ENCODE data around the gene UGT2B7.
"Not testable (repeated sequence)": the region's sequence is repeated elsewhere in the genome, so short reads cannot be mapped to it uniquely, and the experiment has no call there.

UGT2B7 gene

DNA sequence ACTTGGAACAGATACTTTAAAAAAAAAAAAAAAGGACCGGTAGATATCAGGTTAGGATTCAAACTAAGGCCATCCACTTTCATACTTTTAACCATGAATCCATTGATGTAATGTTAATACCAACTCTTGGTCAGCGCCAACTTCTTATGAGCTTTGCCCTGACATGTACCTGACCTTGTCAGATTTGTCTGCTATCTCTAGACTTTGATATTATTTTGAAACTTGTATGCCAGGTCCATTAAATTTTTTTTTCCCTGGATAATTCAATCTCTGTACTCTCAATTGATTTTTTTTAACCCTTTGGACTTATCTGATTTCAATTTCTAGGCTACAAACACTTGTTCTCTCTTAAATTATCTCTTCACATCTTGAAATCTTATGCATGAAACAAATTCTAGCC lies 27.2 kb upstream of the UGT2B7 start:
- ATAC-seq (no peak), DNase-seq (no peak)
- Mint-ChIP-seq H3K9me3 (no peaks in the 10 kb centered on the region), H3K27me3 (no peaks in the 10 kb centered on the region), H3K27ac (peak overlapping the region in 1 of 2 donors; percentile 69), H3K4me3 (no peak overlapping the region), H3K4me1 (no peaks in the 10 kb centered on the region)

DNA sequence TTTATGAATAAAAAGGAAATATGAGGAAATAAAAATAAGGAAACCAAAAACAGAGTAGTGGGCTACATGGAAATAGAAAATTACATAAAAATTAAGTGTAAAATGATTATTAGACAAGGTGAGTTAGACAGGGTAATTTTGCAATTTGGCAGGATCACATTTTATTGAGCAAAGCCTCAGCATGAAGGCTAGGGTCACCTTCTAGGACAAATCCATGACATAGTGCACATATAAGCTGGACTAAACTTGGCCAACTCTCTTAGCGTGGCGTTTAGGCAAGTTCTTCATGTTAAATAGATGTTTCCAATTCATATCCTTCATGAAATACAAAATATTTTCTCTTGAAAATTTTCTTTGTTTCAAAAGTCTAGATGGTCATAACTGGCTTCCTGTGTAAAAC lies 25.7 kb upstream of the UGT2B7 start:
- Mint-ChIP-seq H3K27ac (no peak overlapping the region), H3K4me1 (no peaks in the 10 kb centered on the region), H3K9me3 (no peaks in the 10 kb centered on the region), H3K27me3 (no peaks in the 10 kb centered on the region), H3K4me3 (no peak overlapping the region)
- no peak for ATAC-seq
- DNase-seq, result no peak

DNA sequence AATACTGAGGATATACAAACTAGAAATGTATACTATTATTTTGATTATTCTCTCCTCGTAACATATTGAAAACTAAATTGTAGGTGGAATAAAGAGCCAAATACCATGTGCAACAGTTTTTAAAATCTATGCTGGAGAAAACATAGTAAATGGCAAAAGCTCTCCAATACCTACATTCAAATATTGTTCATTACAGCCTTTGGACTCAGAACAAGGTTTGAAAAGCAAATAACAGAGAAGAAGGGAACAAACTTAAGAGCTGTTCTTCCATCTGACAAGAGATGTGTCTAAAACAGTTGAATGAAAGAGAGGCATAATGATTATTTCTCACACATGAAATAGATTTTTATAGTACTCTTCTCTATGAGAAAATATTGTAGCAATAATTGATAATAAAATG lies 25.0 kb upstream of the UGT2B7 start:
- no peak for ATAC-seq
- H3K4me3 Mint-ChIP-seq, result no peak overlapping the region

DNA sequence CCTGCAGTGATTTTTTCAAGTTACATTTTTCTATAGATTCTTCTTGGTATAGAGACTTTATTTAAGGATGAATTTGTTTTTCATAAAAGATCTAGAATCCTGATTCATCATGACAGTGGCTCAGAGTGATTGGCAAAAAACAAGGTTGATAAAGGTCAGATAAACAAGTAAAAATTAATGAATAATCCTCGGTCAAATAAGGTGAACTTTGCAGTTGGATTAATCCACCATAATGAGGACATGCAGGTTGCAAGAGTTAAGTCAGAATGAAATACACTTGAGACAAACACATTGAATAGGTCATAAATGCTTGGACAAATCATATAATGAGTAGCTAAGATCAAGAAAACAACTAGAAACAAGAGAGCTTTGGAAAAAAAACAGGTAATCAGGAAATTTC lies 22.9 kb upstream of the UGT2B7 start:
- no peak overlapping the region for H3K27ac Mint-ChIP-seq
- DNase-seq (no peak), ATAC-seq (no peak)
- H3K4me1 Mint-ChIP-seq, result no peaks in the 10 kb centered on the region
- H3K4me3 Mint-ChIP-seq, result no peak overlapping the region
- peaks cover 0 to 3% of the 10 kb centered on the region in 2 donors for H3K9me3 Mint-ChIP-seq
- H3K27me3 Mint-ChIP-seq, result no peaks in the 10 kb centered on the region

More for the DNA sequence above, 25.0 kb upstream of the UGT2B7 start:
- H3K4me1 Mint-ChIP-seq, result no peaks in the 10 kb centered on the region
- no peak for DNase-seq
- H3K27ac Mint-ChIP-seq, result no peak overlapping the region
- H3K27me3 Mint-ChIP-seq, result no peaks in the 10 kb centered on the region
- H3K9me3 Mint-ChIP-seq, result no peaks in the 10 kb centered on the region

DNA sequence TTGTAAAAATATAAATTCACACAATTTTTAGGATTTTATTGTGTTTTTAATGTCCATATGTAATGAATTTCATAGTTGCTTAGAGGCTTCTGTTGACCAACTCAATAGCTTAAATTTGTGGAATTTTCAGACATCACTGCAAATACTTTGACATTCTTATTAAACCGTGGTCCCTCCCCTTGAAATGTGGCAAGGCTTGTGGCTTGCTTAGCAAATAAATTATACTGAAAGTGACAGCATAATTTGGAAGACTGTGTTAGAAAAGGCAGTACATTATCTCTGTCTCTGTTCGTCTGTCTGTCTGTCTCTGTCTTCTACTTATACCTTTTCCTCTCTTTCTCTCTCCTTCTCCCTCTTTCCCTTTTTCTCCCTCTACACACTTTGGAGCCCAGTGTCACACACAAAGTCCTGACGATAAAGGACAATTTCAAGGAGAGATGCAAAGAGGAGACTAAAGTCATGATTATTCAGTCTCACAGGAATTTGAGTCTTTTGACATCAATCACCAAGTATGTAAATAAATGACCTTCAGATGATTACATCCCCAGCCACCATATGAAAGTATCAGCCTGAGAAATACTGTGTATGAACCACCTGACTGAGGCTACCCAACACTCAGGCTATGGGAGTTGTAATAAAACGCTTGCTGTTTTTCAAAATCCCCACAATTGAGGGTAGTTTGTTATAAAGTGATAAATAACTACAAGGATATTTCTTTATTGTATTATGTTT lies 21.0 kb upstream of the UGT2B7 start:
- ATAC-seq (no peak), DNase-seq (no peak)
- Mint-ChIP-seq H3K4me1 (no peaks in the 10 kb centered on the region), H3K27me3 (no peaks in the 10 kb centered on the region), H3K27ac (no peak overlapping the region), H3K9me3 (peaks cover 0 to 7% of the 10 kb centered on the region in 2 donors), H3K4me3 (no peak overlapping the region)

DNA sequence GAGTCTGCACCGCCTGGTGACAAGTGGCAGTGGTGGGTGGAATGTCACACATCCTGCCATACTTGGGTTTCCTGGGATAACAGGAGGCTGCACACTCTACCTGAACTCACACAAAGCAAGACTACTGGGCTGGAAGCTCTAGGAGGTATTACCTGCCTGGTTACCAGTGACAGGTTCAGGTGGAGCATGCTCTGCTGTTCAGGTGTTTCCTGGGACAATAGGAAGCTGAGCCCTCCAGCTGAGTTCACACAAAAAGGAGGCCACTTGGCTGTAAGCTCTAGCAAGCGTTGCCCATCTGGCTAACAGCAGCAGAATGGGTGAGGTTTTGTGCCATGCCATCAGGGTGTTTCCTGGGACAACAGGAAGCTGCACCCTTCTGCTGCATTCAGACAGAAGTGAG lies 17.4 kb upstream of the UGT2B7 start:
- H3K4me1 Mint-ChIP-seq, result no peaks in the 10 kb centered on the region
- H3K27ac Mint-ChIP-seq, result no peak overlapping the region
- ATAC-seq (no peak), DNase-seq (no peak)
- no peak overlapping the region for H3K4me3 Mint-ChIP-seq
- H3K9me3 Mint-ChIP-seq, result peaks cover 0 to 7% of the 10 kb centered on the region in 2 donors
- H3K27me3 Mint-ChIP-seq, result no peaks in the 10 kb centered on the region

DNA sequence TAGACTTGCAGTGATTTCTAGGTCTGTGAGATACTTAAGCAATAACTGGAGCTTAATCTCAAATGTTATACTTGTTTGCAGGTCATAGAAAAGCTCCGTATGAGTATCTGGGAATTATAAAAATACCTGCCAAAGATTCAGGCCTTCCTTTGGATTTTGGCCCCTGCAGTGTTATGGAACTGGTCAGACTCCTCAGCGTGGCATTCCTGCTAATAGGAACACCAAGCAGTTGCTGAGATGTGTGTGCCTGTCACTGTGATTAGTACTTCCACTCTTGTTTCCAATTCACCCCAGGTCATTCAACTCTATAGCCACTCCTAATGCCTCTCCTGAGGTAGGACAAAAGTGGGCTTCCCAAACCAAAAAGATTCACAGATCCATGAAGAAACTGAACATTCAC lies 7.8 kb upstream of the UGT2B7 start:
- Mint-ChIP-seq H3K4me3 (no peak overlapping the region), H3K27me3 (no peaks in the 10 kb centered on the region), H3K27ac (no peak overlapping the region), H3K4me1 (no peaks in the 10 kb centered on the region), H3K9me3 (peaks cover 9 to 10% of the 10 kb centered on the region in 2 donors)
- no peak for DNase-seq
- no peak for ATAC-seq

DNA sequence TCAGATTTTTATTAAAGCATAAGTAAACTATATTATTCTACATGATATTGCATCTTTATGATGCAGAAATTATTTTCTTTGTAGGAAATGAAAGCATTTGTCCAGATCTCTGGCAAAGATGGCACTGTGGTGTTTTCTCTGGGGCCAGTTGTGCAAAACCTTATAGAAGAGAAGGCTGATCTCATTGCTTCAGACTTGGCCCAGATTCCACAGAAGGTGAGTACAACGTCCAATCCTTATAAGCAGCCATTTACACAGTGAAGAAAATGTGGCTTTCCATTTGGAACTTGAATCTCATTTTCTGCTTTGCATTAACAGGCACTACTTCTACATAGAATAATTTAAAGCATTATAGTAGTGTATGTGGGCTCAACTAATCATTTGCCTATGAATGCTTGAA lies 6.9 kb upstream of the UGT2B7 start:
- Mint-ChIP-seq H3K4me1 (no peaks in the 10 kb centered on the region), H3K27me3 (no peaks in the 10 kb centered on the region), H3K27ac (no peak overlapping the region), H3K4me3 (no peak overlapping the region), H3K9me3 (peaks cover 9 to 10% of the 10 kb centered on the region in 2 donors)
- ATAC-seq, result no peak
- no peak for DNase-seq

DNA sequence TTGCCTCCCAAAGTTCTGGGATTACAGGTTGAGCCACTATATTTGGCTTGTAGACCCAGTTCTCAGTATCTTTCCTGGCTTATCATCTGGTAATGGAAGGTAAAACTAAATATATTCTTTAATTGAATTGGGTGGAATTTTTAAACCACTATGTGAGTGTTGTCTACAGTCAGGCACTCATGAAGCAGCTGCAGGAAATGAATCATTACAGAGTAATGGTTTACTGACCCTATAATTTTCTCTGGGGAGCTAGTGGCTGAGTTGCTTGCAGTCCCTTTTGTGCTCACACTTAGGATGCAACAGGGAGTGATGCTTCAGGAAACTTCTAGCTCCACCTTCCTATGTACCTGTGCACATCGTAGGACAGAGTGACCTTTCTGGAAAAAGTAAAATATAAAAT lies 4.1 kb upstream of the UGT2B7 start:
- H3K27me3 Mint-ChIP-seq, result no peaks in the 10 kb centered on the region
- ATAC-seq (no peak), DNase-seq (no peak)
- no peaks in the 10 kb centered on the region for H3K4me1 Mint-ChIP-seq
- H3K4me3 Mint-ChIP-seq, result no peak overlapping the region
- no peak overlapping the region for H3K27ac Mint-ChIP-seq
- peaks cover 10% of the 10 kb centered on the region in 2 donors for H3K9me3 Mint-ChIP-seq

DNA sequence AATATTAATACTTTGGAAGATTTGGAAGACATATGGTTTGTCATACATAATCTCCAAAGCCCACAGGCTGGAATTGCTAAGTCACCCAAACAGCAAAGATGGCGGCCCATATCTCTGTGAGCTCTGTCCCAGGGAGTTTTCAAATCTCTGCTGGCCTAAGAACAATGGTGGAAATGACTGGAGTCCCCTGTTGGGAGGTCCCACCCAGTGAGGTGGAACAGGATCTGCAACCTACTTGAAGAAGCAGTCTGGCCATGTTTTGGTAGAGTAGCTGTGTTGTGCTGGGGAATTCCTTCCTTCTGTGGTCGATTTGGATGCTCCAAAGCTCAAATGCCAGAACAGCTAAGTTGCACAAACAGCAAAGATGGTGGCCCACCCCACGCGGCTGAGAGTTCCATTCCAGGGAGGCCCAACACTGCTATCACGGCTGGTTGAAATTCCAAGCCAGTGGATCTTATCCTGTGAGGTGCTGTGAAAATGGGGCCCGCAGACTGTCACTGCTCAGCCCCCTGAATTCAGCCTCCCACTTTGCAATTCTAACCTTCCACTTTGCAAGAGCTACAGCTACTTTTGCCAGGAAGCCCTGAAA lies 3.2 kb upstream of the UGT2B7 start:
- Mint-ChIP-seq H3K4me3 (no peak overlapping the region), H3K27me3 (no peaks in the 10 kb centered on the region), H3K9me3 (peaks cover 10% of the 10 kb centered on the region in 2 donors), H3K4me1 (no peaks in the 10 kb centered on the region), H3K27ac (no peak overlapping the region)
- ATAC-seq (no peak), DNase-seq (no peak)

DNA sequence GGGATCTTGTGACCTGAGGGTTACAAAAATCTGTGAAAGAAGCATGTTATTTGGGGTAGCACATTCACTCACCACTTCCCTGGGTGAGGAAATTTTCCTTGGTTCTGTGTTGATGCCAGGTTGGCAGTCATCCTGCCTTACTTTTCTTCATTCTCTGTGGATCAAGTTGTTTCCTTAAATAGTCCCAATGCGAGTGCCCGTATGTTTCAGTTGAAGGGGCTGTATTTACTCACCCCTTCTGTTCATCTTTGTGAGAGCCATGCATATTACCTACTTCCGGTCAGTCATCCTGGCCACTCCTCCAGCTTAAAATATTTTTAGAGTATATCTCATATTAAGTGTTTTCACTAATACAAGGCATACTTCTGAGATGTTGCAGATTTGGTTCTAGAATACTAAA lies 2.6 kb upstream of the UGT2B7 start:
- H3K4me1 Mint-ChIP-seq, result no peaks in the 10 kb centered on the region
- no peak overlapping the region for H3K27ac Mint-ChIP-seq
- H3K9me3 Mint-ChIP-seq, result peaks cover 6 to 9% of the 10 kb centered on the region in 2 donors
- no peak for DNase-seq
- H3K4me3 Mint-ChIP-seq, result no peak overlapping the region
- no peaks in the 10 kb centered on the region for H3K27me3 Mint-ChIP-seq
- ATAC-seq, result no peak

DNA sequence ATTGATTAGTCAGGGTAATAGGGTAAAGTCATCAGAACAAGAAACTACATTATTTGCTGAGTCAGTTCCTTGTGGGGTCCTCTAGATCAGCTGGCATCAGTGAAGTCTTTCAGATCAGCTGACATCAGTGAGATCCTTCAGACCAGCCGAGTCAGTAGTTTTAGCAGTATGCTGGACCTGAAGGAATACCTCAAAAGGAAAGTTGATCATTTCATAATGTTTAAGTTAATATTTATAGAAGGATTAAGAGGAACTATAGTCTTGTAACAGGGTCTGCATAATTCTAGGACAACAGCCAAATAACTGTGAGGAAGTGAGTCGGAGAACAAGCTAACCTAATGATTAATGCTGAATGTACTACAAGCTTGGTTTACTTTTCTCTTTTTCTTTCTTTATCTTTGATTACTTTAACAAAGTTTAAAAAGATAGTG lies 958 bp upstream of the UGT2B7 start:
- DNase-seq, result no peak
- H3K4me1 Mint-ChIP-seq, result no peaks in the 10 kb centered on the region
- no peak overlapping the region for H3K4me3 Mint-ChIP-seq
- H3K9me3 Mint-ChIP-seq, result peaks cover 0 to 5% of the 10 kb centered on the region in 2 donors
- no peak overlapping the region for H3K27ac Mint-ChIP-seq
- no peak for ATAC-seq
- H3K27me3 Mint-ChIP-seq, result no peaks in the 10 kb centered on the region

DNA sequence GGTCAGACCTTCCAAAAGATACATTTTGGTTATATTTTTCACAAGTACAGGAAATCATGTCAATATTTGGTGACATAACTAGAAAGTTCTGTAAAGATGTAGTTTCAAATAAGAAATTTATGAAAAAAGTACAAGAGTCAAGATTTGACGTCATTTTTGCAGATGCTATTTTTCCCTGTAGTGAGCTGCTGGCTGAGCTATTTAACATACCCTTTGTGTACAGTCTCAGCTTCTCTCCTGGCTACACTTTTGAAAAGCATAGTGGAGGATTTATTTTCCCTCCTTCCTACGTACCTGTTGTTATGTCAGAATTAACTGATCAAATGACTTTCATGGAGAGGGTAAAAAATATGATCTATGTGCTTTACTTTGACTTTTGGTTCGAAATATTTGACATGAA lies 536 bp downstream of the UGT2B7 start:
- DNase-seq (no peak), ATAC-seq (no peak)
- Mint-ChIP-seq H3K9me3 (peaks cover 0 to 5% of the 10 kb centered on the region in 2 donors), H3K4me1 (no peaks in the 10 kb centered on the region), H3K27me3 (no peaks in the 10 kb centered on the region), H3K27ac (no peak overlapping the region), H3K4me3 (no peak overlapping the region)

DNA sequence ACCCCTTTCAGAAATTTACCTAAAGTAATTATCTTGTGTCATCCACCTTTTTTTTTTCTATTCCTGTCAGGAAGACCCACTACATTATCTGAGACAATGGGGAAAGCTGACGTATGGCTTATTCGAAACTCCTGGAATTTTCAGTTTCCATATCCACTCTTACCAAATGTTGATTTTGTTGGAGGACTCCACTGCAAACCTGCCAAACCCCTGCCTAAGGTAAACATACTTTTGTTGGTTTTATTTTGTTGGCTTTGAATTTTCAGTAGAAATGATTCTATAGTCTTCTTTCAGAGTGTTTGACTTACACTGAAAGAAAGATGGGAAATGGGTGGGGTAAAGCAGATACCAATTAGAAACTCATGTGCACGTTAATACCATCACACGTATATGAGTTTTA lies 2.2 kb downstream of the UGT2B7 start:
- no peak overlapping the region for H3K4me3 Mint-ChIP-seq
- DNase-seq (no peak), ATAC-seq (no peak)
- no peak overlapping the region for H3K27ac Mint-ChIP-seq
- no peaks in the 10 kb centered on the region for H3K4me1 Mint-ChIP-seq
- no peaks in the 10 kb centered on the region for H3K27me3 Mint-ChIP-seq
- H3K9me3 Mint-ChIP-seq, result peaks cover 0 to 5% of the 10 kb centered on the region in 2 donors

DNA sequence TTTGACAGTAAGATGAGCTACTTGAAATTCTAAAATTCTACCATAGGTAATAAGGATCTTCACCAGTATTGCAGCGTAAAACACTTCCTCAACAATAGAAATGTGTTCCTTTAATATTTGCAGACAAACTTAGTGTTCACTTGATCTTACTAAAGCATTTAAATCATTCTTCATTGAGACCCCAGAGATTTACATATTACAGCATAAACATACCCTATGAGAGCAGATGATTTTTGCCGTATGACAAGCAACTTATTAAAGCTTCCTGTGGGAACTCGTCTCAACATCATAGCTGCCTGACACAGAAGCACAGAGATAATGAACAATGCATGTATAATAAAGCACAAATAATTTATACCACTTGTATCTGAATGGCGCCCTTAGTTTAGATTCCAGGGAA lies 3.6 kb downstream of the UGT2B7 start:
- Mint-ChIP-seq H3K4me1 (no peaks in the 10 kb centered on the region), H3K27me3 (no peaks in the 10 kb centered on the region), H3K27ac (no peak overlapping the region), H3K9me3 (peaks cover 0 to 4% of the 10 kb centered on the region in 2 donors), H3K4me3 (no peak overlapping the region)
- DNase-seq, result no peak
- ATAC-seq, result no peak

DNA sequence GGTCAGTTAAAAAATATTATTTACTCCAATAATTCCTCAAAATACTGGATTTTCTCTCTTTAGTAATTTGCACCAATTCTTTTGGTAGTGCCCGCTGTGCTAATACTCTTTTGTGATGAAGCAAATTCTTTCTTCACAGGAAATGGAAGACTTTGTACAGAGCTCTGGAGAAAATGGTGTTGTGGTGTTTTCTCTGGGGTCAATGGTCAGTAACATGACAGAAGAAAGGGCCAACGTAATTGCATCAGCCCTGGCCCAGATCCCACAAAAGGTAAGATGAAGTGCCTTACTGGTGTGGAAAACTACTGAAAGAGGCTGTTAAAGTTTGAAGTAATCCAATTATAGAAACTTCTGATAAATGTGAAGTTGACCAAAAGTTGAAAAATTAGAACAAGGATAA lies 6.4 kb downstream of the UGT2B7 start:
- H3K9me3 Mint-ChIP-seq, DNase-seq, H3K4me3 Mint-ChIP-seq, H3K4me1 Mint-ChIP-seq, H3K27ac Mint-ChIP-seq, H3K27me3 Mint-ChIP-seq, ATAC-seq: not testable (repeated sequence)

All from stimulated activated naive CD8-positive, alpha-beta T cell treated with anti-CD3 and anti-CD28 coated beads, Interleukin-15, amount 100 ng/mL, for 72 hours (primary cell).